ENCODE data around the gene ZNF488.

ZNF488 gene

DNA sequence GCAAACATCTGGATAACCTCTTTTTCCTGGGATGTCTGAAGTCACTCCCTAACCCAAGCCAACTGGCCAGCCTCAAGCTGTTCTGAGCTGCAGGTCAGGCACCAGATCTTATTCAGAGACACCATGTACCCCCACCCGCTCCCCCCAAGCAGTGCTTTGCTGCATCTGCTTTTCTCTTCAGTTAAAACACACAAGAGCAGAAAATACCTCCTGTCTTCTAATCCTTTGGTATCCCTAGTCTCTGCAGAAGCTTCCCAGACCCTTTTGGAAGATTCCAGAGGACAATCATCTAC lies 3.0 kb downstream of the ZNF488 start:
- Mint-ChIP-seq H3K27ac (no peak overlapping the region), H3K27me3 (peaks cover 86% of the 10 kb centered on the region), H3K9me3 (no peaks in the 10 kb centered on the region), H3K36me3 (ENCODE audit: low read depth) (no peaks in the 10 kb centered on the region), H3K4me1 (ENCODE audit: low read depth) (peaks cover 10% of the 10 kb centered on the region), H3K4me3 (no peak overlapping the region)
- DNase-seq = no peak

DNA sequence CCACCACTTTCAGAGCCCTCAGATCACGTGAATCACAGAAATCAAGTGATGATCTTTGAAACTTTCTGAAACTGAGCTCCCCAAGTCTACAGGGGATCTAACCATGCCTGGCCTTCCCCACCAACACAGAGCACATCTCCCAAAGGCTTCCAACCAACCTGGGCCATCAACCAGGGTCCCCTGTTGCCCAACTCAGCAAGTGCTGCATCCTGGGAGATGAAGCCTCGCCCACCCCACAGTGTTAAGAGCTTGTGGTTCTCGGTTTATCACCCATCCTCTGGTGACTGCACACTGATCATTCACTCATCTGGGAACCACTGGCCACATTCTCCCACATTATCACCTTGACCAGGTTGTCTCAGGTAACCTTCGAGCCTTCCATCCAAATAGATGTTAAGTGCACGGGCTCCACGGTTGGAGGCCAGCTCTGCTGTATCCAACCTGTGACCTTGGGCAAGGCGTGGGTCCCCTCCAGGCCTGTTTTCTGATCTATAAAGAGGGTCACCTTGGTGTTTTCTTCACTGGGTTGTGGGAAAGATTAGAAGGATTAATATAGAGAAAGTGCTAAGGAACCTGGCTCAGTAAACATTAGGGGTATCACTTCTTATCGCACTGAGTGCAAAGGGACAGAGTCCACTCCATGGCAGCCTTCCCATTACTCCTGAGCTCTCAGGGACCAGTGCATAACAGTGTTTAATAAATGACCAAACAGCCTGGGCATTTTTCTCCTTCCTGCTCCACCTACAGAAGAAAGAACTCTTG lies 3.6 kb downstream of the ZNF488 start:
- Mint-ChIP-seq H3K9me3 (no peaks in the 10 kb centered on the region), H3K27ac (no peak overlapping the region), H3K4me1 (ENCODE audit: low read depth) (peaks cover 10% of the 10 kb centered on the region), H3K27me3 (peaks cover 86% of the 10 kb centered on the region), H3K4me3 (no peak overlapping the region), H3K36me3 (ENCODE audit: low read depth) (no peaks in the 10 kb centered on the region)
- DNase-seq = no peak

DNA sequence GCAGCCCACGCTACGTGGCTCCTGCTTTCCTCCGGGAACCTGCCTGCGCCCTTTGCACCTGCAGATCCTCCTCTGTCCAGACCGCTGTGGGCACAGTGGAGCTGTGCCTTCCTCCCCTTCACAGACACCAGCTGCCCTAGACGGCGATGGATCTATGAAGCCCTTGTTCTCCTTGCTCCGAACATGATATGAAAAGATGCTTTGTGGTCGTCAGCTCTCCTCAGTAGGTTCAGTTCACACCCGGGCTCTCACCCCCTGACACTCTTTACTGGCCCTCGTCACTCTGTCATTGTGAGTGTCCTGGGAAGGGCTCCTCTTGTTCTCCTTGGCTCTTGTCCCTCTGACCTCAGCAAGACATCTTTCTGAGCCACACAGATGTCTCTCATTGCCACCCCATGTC lies 4.2 kb downstream of the ZNF488 start:
- no peaks in the 10 kb centered on the region for H3K36me3 Mint-ChIP-seq (ENCODE audit: low read depth)
- peaks cover 86% of the 10 kb centered on the region for H3K27me3 Mint-ChIP-seq
- no peak for DNase-seq
- no peak overlapping the region for H3K4me3 Mint-ChIP-seq
- no peak overlapping the region for H3K27ac Mint-ChIP-seq
- peaks cover 9% of the 10 kb centered on the region for H3K4me1 Mint-ChIP-seq (ENCODE audit: low read depth)
- no peaks in the 10 kb centered on the region for H3K9me3 Mint-ChIP-seq

- H3K4me1 Mint-ChIP-seq (ENCODE audit: low read depth) = peaks cover 7% of the 10 kb centered on the region
- H3K36me3 Mint-ChIP-seq (ENCODE audit: low read depth) = no peaks in the 10 kb centered on the region
- H3K27ac Mint-ChIP-seq = no peak overlapping the region
- H3K9me3 Mint-ChIP-seq = no peaks in the 10 kb centered on the region
- peaks cover 84% of the 10 kb centered on the region for H3K27me3 Mint-ChIP-seq
- no peak overlapping the region for H3K4me3 Mint-ChIP-seq
- DNase-seq = no peak
These were observed 4.7 kb downstream of the ZNF488 start for GRCh38 chr10:47379445-47379785.

- Mint-ChIP-seq H3K9me3 (no peaks in the 10 kb centered on the region), H3K36me3 (ENCODE audit: low read depth) (no peaks in the 10 kb centered on the region), H3K27me3 (peaks cover 81% of the 10 kb centered on the region), H3K4me3 (no peak overlapping the region), H3K4me1 (ENCODE audit: low read depth) (peaks cover 4% of the 10 kb centered on the region), H3K27ac (no peak overlapping the region)
- no peak for DNase-seq
These were observed 5.3 kb downstream of the ZNF488 start for GRCh38 chr10:47378606-47379444.

DNA sequence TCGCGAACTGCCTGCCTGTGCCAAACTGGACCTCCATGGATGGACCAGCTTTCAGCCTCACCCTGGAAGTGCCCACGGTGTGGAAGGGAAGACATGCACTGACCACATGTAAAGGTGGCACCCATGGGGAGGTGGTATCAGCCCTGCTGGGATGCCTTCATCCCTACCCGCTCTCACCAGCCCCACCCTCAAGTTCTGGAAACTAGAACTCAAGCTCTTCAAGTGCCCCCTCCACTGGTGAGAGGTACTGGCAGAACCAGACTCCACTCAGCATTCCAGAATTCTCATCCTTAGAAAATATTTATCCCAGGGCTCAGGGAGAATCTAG lies 5.9 kb downstream of the ZNF488 start:
- Mint-ChIP-seq H3K36me3 (ENCODE audit: low read depth) (no peaks in the 10 kb centered on the region), H3K9me3 (no peaks in the 10 kb centered on the region), H3K4me3 (no peak overlapping the region), H3K27ac (no peak overlapping the region), H3K4me1 (ENCODE audit: low read depth) (no peaks in the 10 kb centered on the region), H3K27me3 (peaks cover 74% of the 10 kb centered on the region)
- no peak for DNase-seq

DNA sequence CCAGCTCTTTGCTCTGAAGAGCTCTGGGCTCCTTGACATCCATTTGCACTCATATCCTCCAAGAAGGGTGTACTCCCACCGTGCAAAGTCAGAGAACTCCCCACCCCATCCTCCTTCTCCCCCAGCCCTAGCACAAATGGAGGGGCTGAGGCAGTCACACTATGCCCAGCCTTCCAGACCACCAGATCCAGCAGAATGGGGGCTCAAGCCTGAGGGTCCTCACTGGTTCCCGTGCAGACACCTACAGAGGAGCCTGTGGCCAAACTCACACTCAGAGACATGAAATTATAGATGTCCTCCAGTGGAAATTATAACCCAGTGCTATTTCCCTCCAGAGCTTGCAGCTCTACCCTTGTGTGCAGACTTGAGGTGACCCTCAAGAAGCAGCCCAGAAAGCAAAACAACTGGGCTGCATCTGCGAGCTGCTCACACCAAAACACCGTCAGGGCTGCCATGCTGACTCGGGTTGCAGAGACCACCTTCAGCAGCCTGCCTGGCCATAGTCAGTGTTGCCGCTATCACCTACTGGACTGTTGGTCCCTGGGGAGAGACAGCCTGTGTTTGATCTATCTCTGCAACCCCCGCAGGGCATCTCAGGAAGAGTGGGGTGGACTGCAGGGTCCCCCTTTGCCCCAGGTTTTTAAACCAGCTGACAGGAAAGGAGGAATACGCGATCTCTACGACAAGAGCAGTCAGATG lies 7.4 kb downstream of the ZNF488 start:
- Mint-ChIP-seq H3K36me3 (ENCODE audit: low read depth) (no peaks in the 10 kb centered on the region), H3K4me1 (ENCODE audit: low read depth) (no peaks in the 10 kb centered on the region), H3K9me3 (no peaks in the 10 kb centered on the region), H3K4me3 (no peak overlapping the region), H3K27ac (no peak overlapping the region), H3K27me3 (peaks cover 62% of the 10 kb centered on the region)
- no peak for DNase-seq

GRCh38 chr10:47374611-47375536 lies 9.2 kb downstream of the ZNF488 start:
- H3K4me3 Mint-ChIP-seq = no peak overlapping the region
- no peaks in the 10 kb centered on the region for H3K4me1 Mint-ChIP-seq (ENCODE audit: low read depth)
- no peak overlapping the region for H3K27ac Mint-ChIP-seq
- H3K9me3 Mint-ChIP-seq = no peaks in the 10 kb centered on the region
- no peaks in the 10 kb centered on the region for H3K36me3 Mint-ChIP-seq (ENCODE audit: low read depth)
- peaks cover 44% of the 10 kb centered on the region for H3K27me3 Mint-ChIP-seq
- no peak for DNase-seq

DNA sequence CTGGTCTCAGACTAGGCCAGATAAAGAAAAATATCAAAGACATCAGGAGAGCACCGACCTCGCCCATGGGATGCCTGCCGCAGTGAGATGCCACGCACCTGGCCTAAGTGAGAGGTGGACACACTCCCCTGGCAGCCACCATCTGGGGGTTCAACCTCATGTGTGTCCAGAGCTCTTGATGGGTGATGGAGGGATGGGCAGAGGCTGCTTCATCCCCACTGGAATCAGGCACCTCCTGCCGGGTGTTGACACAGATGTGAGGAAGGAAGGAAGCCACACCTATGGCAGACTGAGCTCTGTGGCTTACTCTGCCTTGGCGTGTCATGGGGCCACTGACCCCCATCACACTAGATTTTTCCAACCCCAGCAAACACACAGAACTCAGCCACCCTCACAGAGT lies 11.4 kb downstream of the ZNF488 start:
- DNase-seq = no peak
- H3K36me3 Mint-ChIP-seq (ENCODE audit: low read depth) = no peaks in the 10 kb centered on the region
- no peaks in the 10 kb centered on the region for H3K4me1 Mint-ChIP-seq (ENCODE audit: low read depth)
- H3K27ac Mint-ChIP-seq = no peak overlapping the region
- peaks cover 26% of the 10 kb centered on the region for H3K27me3 Mint-ChIP-seq
- H3K9me3 Mint-ChIP-seq = no peaks in the 10 kb centered on the region
- no peak overlapping the region for H3K4me3 Mint-ChIP-seq

GRCh38 chr10:47371629-47372485 lies 12.2 kb downstream of the ZNF488 start:
- DNase-seq = peak; percentile 16

DNA sequence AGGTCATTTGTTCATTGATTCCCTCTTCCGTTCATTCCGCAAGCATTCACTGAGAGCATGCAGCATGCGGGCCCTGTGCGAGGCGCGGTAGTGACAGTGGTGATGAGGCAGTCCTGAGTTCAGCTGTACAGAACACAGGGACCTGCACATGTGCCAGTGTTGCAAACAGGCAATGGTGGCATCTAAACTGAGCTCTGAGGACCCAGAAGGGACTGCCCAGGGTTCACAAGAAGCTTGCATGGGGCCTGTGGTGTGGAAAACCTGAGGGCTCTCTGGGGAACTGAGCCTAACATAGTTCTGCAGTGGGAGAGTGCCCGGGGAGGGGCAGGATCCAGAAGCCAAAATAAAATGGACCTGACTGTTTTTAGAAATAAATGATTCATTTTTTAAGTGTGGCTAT lies 13.2 kb downstream of the ZNF488 start:
- Mint-ChIP-seq H3K4me3 (no peak overlapping the region), H3K4me1 (ENCODE audit: low read depth) (no peaks in the 10 kb centered on the region), H3K27ac (no peak overlapping the region), H3K36me3 (ENCODE audit: low read depth) (no peaks in the 10 kb centered on the region), H3K9me3 (no peaks in the 10 kb centered on the region), H3K27me3 (peaks cover 8% of the 10 kb centered on the region)
- peak; percentile 13 for DNase-seq

More at GRCh38 chr10:47371629-47372485, 12.2 kb downstream of the ZNF488 start:
- H3K27me3 Mint-ChIP-seq = peaks cover 18% of the 10 kb centered on the region
- no peaks in the 10 kb centered on the region for H3K9me3 Mint-ChIP-seq
- H3K4me3 Mint-ChIP-seq = no peak overlapping the region
- no peaks in the 10 kb centered on the region for H3K4me1 Mint-ChIP-seq (ENCODE audit: low read depth)
- no peaks in the 10 kb centered on the region for H3K36me3 Mint-ChIP-seq (ENCODE audit: low read depth)
- H3K27ac Mint-ChIP-seq = no peak overlapping the region

GRCh38 chr10:47370015-47370767 lies 13.9 kb downstream of the ZNF488 start:
- Mint-ChIP-seq H3K4me3 (no peak overlapping the region), H3K27me3 (peaks cover 3% of the 10 kb centered on the region), H3K27ac (no peak overlapping the region), H3K4me1 (ENCODE audit: low read depth) (no peaks in the 10 kb centered on the region), H3K36me3 (ENCODE audit: low read depth) (no peaks in the 10 kb centered on the region), H3K9me3 (no peaks in the 10 kb centered on the region)
- peak; percentile 8 for DNase-seq

DNA sequence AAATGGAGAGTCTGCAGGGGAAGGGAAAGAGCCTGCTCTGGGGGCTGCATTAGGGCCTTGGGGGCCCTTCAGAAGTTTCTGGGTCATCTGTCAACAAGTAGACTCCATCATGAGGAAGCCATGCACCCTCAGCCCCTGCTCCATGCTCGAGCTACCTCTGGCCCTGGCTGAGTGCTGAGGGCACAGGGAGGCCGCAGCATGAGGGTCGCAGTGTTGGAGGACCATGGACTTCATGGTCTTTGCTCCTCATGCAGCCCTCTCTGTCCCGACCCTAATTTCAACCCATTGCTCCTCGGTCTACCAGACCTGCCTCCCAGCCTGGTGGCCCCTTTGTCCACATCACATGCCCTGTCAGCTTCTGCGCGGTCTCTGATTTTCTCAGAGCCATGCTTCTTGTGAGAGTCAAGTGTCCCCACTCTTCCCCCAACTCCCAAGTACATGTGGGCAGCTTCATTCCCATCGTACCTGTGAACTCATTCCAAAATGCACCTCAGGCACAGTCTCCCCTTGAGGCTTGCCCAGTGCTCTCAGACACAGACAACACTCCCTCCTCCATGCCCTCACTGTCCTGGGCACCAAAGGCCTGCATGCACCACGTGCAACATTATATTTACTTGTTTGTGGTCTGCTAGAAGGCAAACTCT lies 14.7 kb downstream of the ZNF488 start:
- Mint-ChIP-seq H3K27me3 (no peaks in the 10 kb centered on the region), H3K4me3 (no peak overlapping the region), H3K27ac (no peak overlapping the region), H3K36me3 (ENCODE audit: low read depth) (no peaks in the 10 kb centered on the region), H3K9me3 (no peaks in the 10 kb centered on the region), H3K4me1 (ENCODE audit: low read depth) (no peaks in the 10 kb centered on the region)
- no peak for DNase-seq

Measured in activated T-cell treated with anti-CD3 and anti-CD28 coated beads, Interleukin-2, amount 50 U/mL, for 24 hours (primary cell).